ENCODE results near the gene TXNRD1. TPM values are rescaled to one million over a fixed set of nuclear protein-coding genes. Genes with fewer than 3 reads are reported as not detected.
A peak's percentile ranks its signal among the peaks of the same experiment; 100 is the strongest.
"Not testable (repeated sequence)": the region's sequence is repeated elsewhere in the genome, so short reads cannot be mapped to it uniquely, and the experiment has no call there.

The TXNRD1 gene
- 10 to 100 TPM; 76.8 to 81.6 TPM for total RNA-seq
- polyA plus RNA-seq (ENCODE audit: insufficient read length in 2 of 2) = 10 to 100 TPM; 48.3 to 54.0 TPM
- long read RNA-seq, donor 1, transcript TXNRD1-205 (15 exons, 3,930 nt) = major isoform, 5 of 6 reads
- long read RNA-seq, donor 1, partial matches to known transcripts = 0 of 6 reads
- long read RNA-seq, donor 1, other reads (novel, unspliced or antisense) = 0 of 6 reads
- long read RNA-seq, donor 2, partial matches to known transcripts = 0 of 3 reads
- long read RNA-seq, donor 2, other reads (novel, unspliced or antisense) = 0 of 3 reads
- long read RNA-seq, donor 3, partial matches to known transcripts = 0 of 6 reads
- long read RNA-seq, donor 3, other reads (novel, unspliced or antisense) = 0 of 6 reads
- long read RNA-seq, donor 4, transcript TXNRD1-205 (15 exons, 3,930 nt) = major isoform, 7 of 35 reads
- long read RNA-seq, donor 4, partial matches to known transcripts = 28 of 35 reads
- long read RNA-seq, donor 4, other reads (novel, unspliced or antisense) = 0 of 35 reads

- H3K9me3 ChIP-seq (ENCODE audit: control insufficient read depth, insufficient read depth, low read length) = peaks cover 1% of the 10 kb centered on the region
- peak in 5 of 6 donors; percentile 24 to 88 (median 53) for DNase-seq (ENCODE audit: low read depth in 4 of 6, low spot score in 6 of 6)
- peak within 1 kb of the TSS; percentile 50 for H3K4me3 ChIP-seq (ENCODE audit: low read depth, low read length)
- H3K4me1 ChIP-seq (ENCODE audit: control insufficient read depth, insufficient read depth, low read length) = peaks cover 10% of the 10 kb centered on the region
- no peaks in the 10 kb centered on the region for H3K27me3 ChIP-seq (ENCODE audit: control insufficient read depth, insufficient read depth, low read length)
- 2% methylated on average over 71 of the region's 71 CpGs for WGBS (ENCODE audit: insufficient coverage)
- peak within 1 kb of the TSS; percentile 2 for H3K27ac ChIP-seq (ENCODE audit: low read depth, low read length)
- no peaks in the 10 kb centered on the region for H3K36me3 ChIP-seq (ENCODE audit: control insufficient read depth, insufficient read depth, low read length)
Measured at GRCh38 chr12:104215638-104216297, at the start of gene TXNRD1. TSS of gene TXNRD1 (plus strand) at chr12:104215779. CDS start at chr12:104215803, 24 bp downstream.

DNA sequence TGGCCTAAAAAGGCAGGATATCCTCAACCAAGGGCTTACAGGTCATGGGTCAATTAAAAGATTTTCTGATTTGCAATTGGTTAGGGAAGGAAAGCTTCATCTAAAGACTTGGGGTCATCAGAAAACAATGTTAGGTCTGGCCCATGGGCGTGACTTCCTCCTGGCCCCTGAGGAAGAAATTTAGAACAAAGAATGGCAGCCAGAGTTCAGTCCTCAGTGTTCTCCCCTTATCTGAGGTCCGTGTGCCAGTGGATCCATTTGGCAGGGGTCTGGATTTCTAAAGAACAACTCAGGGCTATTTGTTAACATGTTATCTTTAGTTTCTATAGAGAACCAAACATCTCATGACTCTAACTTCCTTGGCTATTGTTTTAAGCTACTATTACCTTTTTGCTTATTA, 49.8 kb upstream of the TXNRD1 start:
- Histone ChIP-seq H3K4me1 (ENCODE audit: control insufficient read depth, insufficient read depth, low read length) (no peaks in the 10 kb centered on the region), H3K27ac (ENCODE audit: low read depth, low read length) (no peak overlapping the region), H3K27me3 (ENCODE audit: control insufficient read depth, insufficient read depth, low read length) (no peaks in the 10 kb centered on the region), H3K4me3 (ENCODE audit: low read depth, low read length) (no peak overlapping the region), H3K36me3 (ENCODE audit: control insufficient read depth, insufficient read depth, low read length) (no peaks in the 10 kb centered on the region), H3K9me3 (ENCODE audit: control insufficient read depth, insufficient read depth, low read length) (no peaks in the 10 kb centered on the region)
- WGBS (ENCODE audit: insufficient coverage) = 91% methylated on average over 1 of the region's 2 CpGs
- no peak for DNase-seq (ENCODE audit: low read depth in 4 of 6, low spot score in 6 of 6)

GRCh38 chr12:104166465-104166864, 49.1 kb upstream of the TXNRD1 start:
- no peak overlapping the region for H3K27ac ChIP-seq (ENCODE audit: low read depth, low read length)

GRCh38 chr12:104167519-104168458, 47.8 kb upstream of the TXNRD1 start:
- WGBS (ENCODE audit: insufficient coverage) = 100% methylated on average over 1 of the region's 5 CpGs
- H3K4me1 ChIP-seq (ENCODE audit: control insufficient read depth, insufficient read depth, low read length) = no peaks in the 10 kb centered on the region
- no peaks in the 10 kb centered on the region for H3K27me3 ChIP-seq (ENCODE audit: control insufficient read depth, insufficient read depth, low read length)
- no peaks in the 10 kb centered on the region for H3K9me3 ChIP-seq (ENCODE audit: control insufficient read depth, insufficient read depth, low read length)
- no peak overlapping the region for H3K27ac ChIP-seq (ENCODE audit: low read depth, low read length)
- H3K4me3 ChIP-seq (ENCODE audit: low read depth, low read length) = no peak overlapping the region
- DNase-seq (ENCODE audit: low read depth in 4 of 6, low spot score in 6 of 6) = no peak
- no peaks in the 10 kb centered on the region for H3K36me3 ChIP-seq (ENCODE audit: control insufficient read depth, insufficient read depth, low read length)

More at GRCh38 chr12:104166465-104166864, 49.1 kb upstream of the TXNRD1 start:
- DNase-seq (ENCODE audit: low read depth in 4 of 6, low spot score in 6 of 6) = no peak
- Histone ChIP-seq H3K27me3 (ENCODE audit: control insufficient read depth, insufficient read depth, low read length) (no peaks in the 10 kb centered on the region), H3K4me3 (ENCODE audit: low read depth, low read length) (no peak overlapping the region), H3K4me1 (ENCODE audit: control insufficient read depth, insufficient read depth, low read length) (no peaks in the 10 kb centered on the region), H3K36me3 (ENCODE audit: control insufficient read depth, insufficient read depth, low read length) (no peaks in the 10 kb centered on the region), H3K9me3 (ENCODE audit: control insufficient read depth, insufficient read depth, low read length) (no peaks in the 10 kb centered on the region)
- WGBS (ENCODE audit: insufficient coverage) = 71% methylated on average over 6 of the region's 6 CpGs

DNA sequence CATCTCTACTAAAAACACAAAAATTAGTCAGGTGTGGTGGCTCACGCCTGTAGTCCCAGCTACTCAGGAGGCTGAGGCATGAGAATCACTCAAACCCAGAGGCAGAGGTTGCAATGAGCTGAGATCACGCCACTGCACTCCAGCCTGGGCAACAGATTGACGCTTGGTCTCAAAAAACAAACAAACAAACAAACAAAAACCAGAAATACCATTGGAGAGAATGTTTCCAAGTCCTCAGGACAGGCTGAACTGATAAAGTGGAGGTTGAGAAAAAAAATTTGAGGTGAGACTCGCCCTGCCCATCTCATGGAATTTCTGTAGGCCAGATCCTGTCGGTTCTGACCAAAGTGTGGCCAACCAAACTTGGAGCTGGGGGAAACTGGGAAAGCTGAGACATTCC, 47.0 kb upstream of the TXNRD1 start:
- H3K4me3 ChIP-seq (ENCODE audit: low read depth, low read length) = no peak overlapping the region
- no peak for DNase-seq (ENCODE audit: low read depth in 4 of 6, low spot score in 6 of 6)
- 95% methylated on average over 3 of the region's 5 CpGs for WGBS (ENCODE audit: insufficient coverage)
- H3K27me3 ChIP-seq (ENCODE audit: control insufficient read depth, insufficient read depth, low read length) = no peaks in the 10 kb centered on the region
- no peaks in the 10 kb centered on the region for H3K9me3 ChIP-seq (ENCODE audit: control insufficient read depth, insufficient read depth, low read length)
- H3K4me1 ChIP-seq (ENCODE audit: control insufficient read depth, insufficient read depth, low read length) = no peaks in the 10 kb centered on the region
- H3K36me3 ChIP-seq (ENCODE audit: control insufficient read depth, insufficient read depth, low read length) = no peaks in the 10 kb centered on the region
- no peak overlapping the region for H3K27ac ChIP-seq (ENCODE audit: low read depth, low read length)

GRCh38 chr12:104171785-104172569, 43.6 kb upstream of the TXNRD1 start:
- 82% methylated on average over 19 of the region's 28 CpGs for WGBS (ENCODE audit: insufficient coverage)
- Histone ChIP-seq H3K4me3 (ENCODE audit: low read depth, low read length) (no peak overlapping the region), H3K27me3 (ENCODE audit: control insufficient read depth, insufficient read depth, low read length) (no peaks in the 10 kb centered on the region), H3K27ac (ENCODE audit: low read depth, low read length) (no peak overlapping the region), H3K4me1 (ENCODE audit: control insufficient read depth, insufficient read depth, low read length) (no peaks in the 10 kb centered on the region), H3K36me3 (ENCODE audit: control insufficient read depth, insufficient read depth, low read length) (no peaks in the 10 kb centered on the region), H3K9me3 (ENCODE audit: control insufficient read depth, insufficient read depth, low read length) (no peaks in the 10 kb centered on the region)
- no peak for DNase-seq (ENCODE audit: low read depth in 4 of 6, low spot score in 6 of 6)

DNA sequence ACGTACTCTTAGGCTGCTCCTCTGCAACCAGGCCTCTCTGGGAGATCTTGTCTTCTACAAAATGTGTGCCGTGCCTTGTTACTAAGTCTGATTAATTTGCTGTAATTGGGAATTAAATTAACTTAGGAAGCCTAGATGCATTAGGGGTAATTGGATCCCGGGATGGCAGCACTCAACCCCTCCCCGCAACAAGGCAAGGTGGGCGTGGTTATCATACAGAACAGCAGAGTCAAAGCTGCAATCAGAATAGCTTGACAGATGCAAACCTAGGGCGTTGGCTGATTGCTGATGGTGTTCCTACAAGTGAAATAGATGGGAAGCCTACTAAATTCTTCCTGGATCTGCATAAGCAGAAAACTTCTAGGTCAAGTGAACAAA, 43.0 kb upstream of the TXNRD1 start:
- Histone ChIP-seq H3K9me3 (ENCODE audit: control insufficient read depth, insufficient read depth, low read length) (no peaks in the 10 kb centered on the region), H3K27me3 (ENCODE audit: control insufficient read depth, insufficient read depth, low read length) (no peaks in the 10 kb centered on the region), H3K4me1 (ENCODE audit: control insufficient read depth, insufficient read depth, low read length) (peaks cover under 1% of the 10 kb centered on the region), H3K36me3 (ENCODE audit: control insufficient read depth, insufficient read depth, low read length) (no peaks in the 10 kb centered on the region), H3K4me3 (ENCODE audit: low read depth, low read length) (no peak overlapping the region), H3K27ac (ENCODE audit: low read depth, low read length) (no peak overlapping the region)
- peak in 1 of 6 donors; percentile 18 for DNase-seq (ENCODE audit: low read depth in 4 of 6, low spot score in 6 of 6)
- WGBS (ENCODE audit: insufficient coverage) = 95% methylated on average over 5 of the region's 6 CpGs

DNA sequence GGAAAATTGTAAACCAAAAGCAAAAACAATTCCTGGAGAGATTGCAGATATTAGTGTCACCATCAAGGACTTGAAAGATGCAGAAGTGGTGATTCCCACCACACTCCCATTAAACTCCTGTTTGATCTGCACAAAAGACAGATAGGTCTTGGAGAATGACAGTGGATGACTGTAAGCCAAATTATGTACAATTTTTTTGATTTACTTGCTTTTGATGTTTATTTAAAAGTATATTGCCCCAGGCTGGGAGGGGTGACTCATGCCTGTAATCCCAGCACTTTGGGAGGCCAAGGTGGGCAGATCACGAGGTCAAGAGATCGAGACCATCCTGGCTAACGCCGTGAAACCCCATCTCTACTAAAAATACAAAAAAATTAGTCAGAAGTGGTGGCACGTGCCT, 41.8 kb upstream of the TXNRD1 start:
- not testable (repeated sequence) for H3K4me3 ChIP-seq (ENCODE audit: low read depth, low read length); H3K36me3 ChIP-seq (ENCODE audit: control insufficient read depth, insufficient read depth, low read length); H3K27ac ChIP-seq (ENCODE audit: low read depth, low read length); H3K4me1 ChIP-seq (ENCODE audit: control insufficient read depth, insufficient read depth, low read length); H3K27me3 ChIP-seq (ENCODE audit: control insufficient read depth, insufficient read depth, low read length); H3K9me3 ChIP-seq (ENCODE audit: control insufficient read depth, insufficient read depth, low read length); DNase-seq (ENCODE audit: low read depth in 4 of 6, low spot score in 6 of 6)
- WGBS (ENCODE audit: insufficient coverage) = no CpG with 5 or more reads among the region's 5 CpGs

Measured in spinal cord (tissue), 10 donors.